Measurements from ENCODE around the gene PEAK1.
"Not testable (repeated sequence)": the region's sequence is repeated elsewhere in the genome, so short reads cannot be mapped to it uniquely, and the experiment has no call there.

Gene PEAK1

DNA sequence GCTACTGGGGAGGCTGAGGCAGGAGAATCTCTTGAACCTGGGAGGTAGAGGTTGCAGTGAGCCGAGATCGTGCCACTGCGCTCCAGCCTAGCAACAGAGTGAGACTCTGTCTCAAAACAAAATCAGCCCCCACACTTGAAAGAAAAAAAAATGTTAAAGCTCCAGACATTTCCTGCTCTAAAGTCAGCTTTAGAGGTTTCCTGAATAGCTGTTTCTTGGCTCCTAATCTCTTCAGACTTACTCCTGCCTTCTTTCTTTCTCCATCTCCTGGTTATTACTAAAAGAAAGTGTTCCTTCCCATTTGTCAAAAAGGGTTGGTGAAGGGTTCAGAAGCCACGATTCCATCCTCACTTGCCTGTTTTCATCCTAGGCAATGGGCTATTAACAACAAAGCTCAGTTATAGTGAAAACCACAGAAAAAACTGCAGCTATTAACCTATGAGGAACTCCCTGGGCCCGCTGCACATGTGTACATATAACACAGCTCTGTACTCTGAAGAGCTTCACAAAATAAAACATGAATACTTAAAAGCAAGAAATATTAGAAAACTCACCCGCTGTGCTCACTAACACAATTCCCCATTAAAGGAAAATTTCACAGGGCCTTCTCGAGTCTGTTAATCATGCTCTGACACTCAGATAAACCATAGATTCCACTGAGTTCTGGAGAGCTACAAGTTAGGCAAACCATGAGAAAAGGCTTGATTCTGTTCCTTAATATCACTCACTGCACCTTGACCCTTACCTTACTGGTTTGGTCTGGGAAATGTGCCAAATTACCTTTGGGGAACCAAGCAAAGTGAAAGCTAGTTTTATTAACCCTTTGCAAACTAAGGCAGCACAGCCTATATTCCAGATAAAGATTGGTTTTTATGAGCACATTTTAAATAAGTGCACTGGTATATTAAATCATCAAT, 259.1 kb downstream of the PEAK1 start:
- peaks cover 0 to 4% of the 10 kb centered on the region in 2 experiments for H3K4me1 ChIP-seq (ENCODE audit: control insufficient read depth in 1 of 2, insufficient read depth in 2 of 2, low read length in 2 of 2)
- H3K14ac ChIP-seq (ENCODE audit: low read length): no peak overlapping the region
- H3K9me3 ChIP-seq (ENCODE audit: insufficient read depth, low read depth, low read length): no peaks in the 10 kb centered on the region
- H4K8ac ChIP-seq (ENCODE audit: low read depth, low read length): no peak overlapping the region
- no peak overlapping the region for H2BK120ac ChIP-seq (ENCODE audit: insufficient read depth, low read length, poor library complexity)
- H3K79me2 ChIP-seq (ENCODE audit: control insufficient read depth, insufficient read depth, low read length, poor library complexity): no peaks in the 10 kb centered on the region
- H3K23ac ChIP-seq (ENCODE audit: low read length): no peak overlapping the region
- H2BK5ac ChIP-seq (ENCODE audit: low read depth, low read length, poor library complexity): no peak overlapping the region
- no peak overlapping the region for H2AFZ ChIP-seq (ENCODE audit: insufficient read depth, low read length, poor library complexity)
- no peak overlapping the region for H4K12ac ChIP-seq (ENCODE audit: low read depth, low read length)
- no peak overlapping the region for H3K9ac ChIP-seq (ENCODE audit: low read length)
- no peak overlapping the region for H3K4me2 ChIP-seq (ENCODE audit: low read length)
- no peak overlapping the region for H4K91ac ChIP-seq (ENCODE audit: low read depth, low read length)
- peaks cover 0 to 5% of the 10 kb centered on the region in 2 experiments for H3K36me3 ChIP-seq (ENCODE audit: control insufficient read depth in 1 of 2, insufficient read depth in 2 of 2, low read length in 2 of 2)
- no peak for DNase-seq
- H2BK12ac ChIP-seq (ENCODE audit: low read length): no peak overlapping the region
- no CpG with 5 or more reads among the region's 7 CpGs for WGBS (ENCODE audit: extremely low coverage, insufficient coverage, insufficient read length)
- no peak overlapping the region for H2AK5ac ChIP-seq (ENCODE audit: low read length)
- no peaks in the 10 kb centered on the region for H3K27me3 ChIP-seq (ENCODE audit: insufficient read depth, low read length)
- no peaks in the 10 kb centered on the region for H3K79me1 ChIP-seq (ENCODE audit: low read length)
- H3K4ac ChIP-seq (ENCODE audit: low read depth, low read length): no peak overlapping the region
- no peak overlapping the region for H3K18ac ChIP-seq (ENCODE audit: low read length)
- peak overlapping the region; percentile 44 for H3K27ac ChIP-seq (ENCODE audit: low read depth, low read length)
- no peak overlapping the region for H3K4me3 ChIP-seq (ENCODE audit: low read depth, low read length)

DNA sequence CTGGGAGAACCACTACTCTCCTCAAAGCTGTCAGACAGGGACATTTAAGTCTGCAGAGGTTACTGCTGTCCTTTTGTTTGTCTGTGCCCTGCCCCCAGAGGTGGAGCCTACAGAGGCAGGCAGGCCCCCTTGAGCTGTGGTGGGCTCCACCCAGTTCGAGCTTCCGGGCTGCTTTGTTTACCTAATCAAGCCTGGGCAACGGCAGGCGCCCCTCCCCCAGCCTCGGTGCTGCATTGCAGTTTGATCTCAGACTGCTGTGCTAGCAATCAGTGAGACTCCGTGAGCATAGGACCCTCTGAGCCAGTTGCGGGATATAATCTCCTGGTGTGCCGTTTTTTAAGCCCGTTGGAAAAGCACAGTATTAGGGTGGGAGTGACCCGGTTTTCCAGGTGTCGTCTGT, 263.9 kb downstream of the PEAK1 start:
- H2BK120ac ChIP-seq (ENCODE audit: insufficient read depth, low read length, poor library complexity); H3K9me3 ChIP-seq (ENCODE audit: insufficient read depth, low read depth, low read length); H3K4me2 ChIP-seq (ENCODE audit: low read length); H4K8ac ChIP-seq (ENCODE audit: low read depth, low read length); H3K79me2 ChIP-seq (ENCODE audit: control insufficient read depth, insufficient read depth, low read length, poor library complexity); H3K36me3 ChIP-seq (ENCODE audit: control insufficient read depth in 1 of 2, insufficient read depth in 2 of 2, low read length in 2 of 2); H3K27ac ChIP-seq (ENCODE audit: low read depth, low read length); H3K27me3 ChIP-seq (ENCODE audit: insufficient read depth, low read length); DNase-seq; H2AK5ac ChIP-seq (ENCODE audit: low read length); H3K4me3 ChIP-seq (ENCODE audit: low read depth, low read length); H2AFZ ChIP-seq (ENCODE audit: insufficient read depth, low read length, poor library complexity); H2BK12ac ChIP-seq (ENCODE audit: low read length); H3K18ac ChIP-seq (ENCODE audit: low read length); H2BK5ac ChIP-seq (ENCODE audit: low read depth, low read length, poor library complexity); H3K23ac ChIP-seq (ENCODE audit: low read length); H3K4me1 ChIP-seq (ENCODE audit: control insufficient read depth in 1 of 2, insufficient read depth in 2 of 2, low read length in 2 of 2); H3K9ac ChIP-seq (ENCODE audit: low read length); H4K91ac ChIP-seq (ENCODE audit: low read depth, low read length); H3K79me1 ChIP-seq (ENCODE audit: low read length); H4K12ac ChIP-seq (ENCODE audit: low read depth, low read length); H3K14ac ChIP-seq (ENCODE audit: low read length); H3K4ac ChIP-seq (ENCODE audit: low read depth, low read length): not testable (repeated sequence)
- no CpG with 5 or more reads among the region's 11 CpGs for WGBS (ENCODE audit: extremely low coverage, insufficient coverage, insufficient read length)

DNA sequence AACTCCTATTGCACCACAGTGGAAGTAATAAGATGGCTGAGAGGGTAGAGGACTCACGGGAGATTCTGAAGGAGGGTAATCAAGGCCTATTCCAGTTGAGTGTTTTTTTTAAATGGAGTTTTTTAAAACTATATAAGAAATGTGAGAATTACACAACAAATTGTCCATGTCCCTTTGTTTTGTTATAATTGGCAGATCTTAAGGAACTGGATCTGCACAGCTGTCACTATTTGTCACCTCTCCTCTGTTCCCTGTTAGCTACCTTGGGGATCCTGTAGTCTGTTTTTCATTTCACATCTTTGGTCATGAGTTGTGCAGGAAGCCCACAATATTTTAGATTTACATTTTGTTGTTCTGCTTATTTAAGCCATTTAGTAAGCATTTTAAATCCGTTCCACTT, 271.7 kb downstream of the PEAK1 start:
- Histone ChIP-seq H3K23ac (ENCODE audit: low read length) (no peak overlapping the region), H3K9ac (ENCODE audit: low read length) (no peak overlapping the region), H3K79me1 (ENCODE audit: low read length) (peaks cover 12% of the 10 kb centered on the region), H2AK5ac (ENCODE audit: low read length) (no peak overlapping the region), H3K18ac (ENCODE audit: low read length) (no peak overlapping the region), H2BK12ac (ENCODE audit: low read length) (no peak overlapping the region), H4K8ac (ENCODE audit: low read depth, low read length) (no peak overlapping the region), H4K91ac (ENCODE audit: low read depth, low read length) (no peak overlapping the region), H3K4ac (ENCODE audit: low read depth, low read length) (no peak overlapping the region), H3K27me3 (ENCODE audit: insufficient read depth, low read length) (no peaks in the 10 kb centered on the region), H2AFZ (ENCODE audit: insufficient read depth, low read length, poor library complexity) (no peak overlapping the region), H4K12ac (ENCODE audit: low read depth, low read length) (no peak overlapping the region), H2BK120ac (ENCODE audit: insufficient read depth, low read length, poor library complexity) (no peak overlapping the region), H3K4me2 (ENCODE audit: low read length) (no peak overlapping the region), H3K14ac (ENCODE audit: low read length) (no peak overlapping the region), H3K79me2 (ENCODE audit: control insufficient read depth, insufficient read depth, low read length, poor library complexity) (no peaks in the 10 kb centered on the region), H3K27ac (ENCODE audit: low read depth, low read length) (no peak overlapping the region), H3K36me3 (ENCODE audit: control insufficient read depth in 1 of 2, insufficient read depth in 2 of 2, low read length in 2 of 2) (no peaks in the 10 kb centered on the region), H3K4me3 (ENCODE audit: low read depth, low read length) (no peak overlapping the region), H3K4me1 (ENCODE audit: control insufficient read depth in 1 of 2, insufficient read depth in 2 of 2, low read length in 2 of 2) (peaks cover 8 to 18% of the 10 kb centered on the region in 2 experiments), H3K9me3 (ENCODE audit: insufficient read depth, low read depth, low read length) (no peaks in the 10 kb centered on the region), H2BK5ac (ENCODE audit: low read depth, low read length, poor library complexity) (no peak overlapping the region)
- no CpG with 5 or more reads among the region's 2 CpGs for WGBS (ENCODE audit: extremely low coverage, insufficient coverage, insufficient read length)
- DNase-seq: no peak

DNA sequence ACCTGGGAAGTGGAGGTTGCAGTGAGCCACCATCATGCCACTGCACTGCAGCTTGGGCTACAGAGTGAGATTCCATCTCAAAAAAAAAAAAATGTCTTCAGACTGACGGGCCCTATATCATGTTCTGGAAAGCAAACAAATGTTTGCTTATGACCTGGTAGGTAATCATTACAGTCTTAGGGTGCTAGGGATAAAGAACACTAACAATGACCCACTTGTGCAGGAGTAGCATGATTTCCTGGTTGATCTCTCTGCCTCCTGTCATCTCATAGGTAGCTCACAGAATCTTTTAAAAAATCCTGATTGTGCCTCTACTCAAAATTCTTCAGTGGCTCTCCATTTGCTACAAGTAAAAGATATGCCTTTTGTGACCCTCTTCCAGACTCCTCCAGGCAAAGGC, 274.5 kb downstream of the PEAK1 start:
- Histone ChIP-seq H2AFZ (ENCODE audit: insufficient read depth, low read length, poor library complexity) (no peak overlapping the region), H4K91ac (ENCODE audit: low read depth, low read length) (peak overlapping the region; percentile 70), H3K9me3 (ENCODE audit: insufficient read depth, low read depth, low read length) (no peaks in the 10 kb centered on the region), H3K4me3 (ENCODE audit: low read depth, low read length) (no peak overlapping the region), H3K14ac (ENCODE audit: low read length) (no peak overlapping the region), H2BK12ac (ENCODE audit: low read length) (peak overlapping the region; percentile 73), H4K12ac (ENCODE audit: low read depth, low read length) (no peak overlapping the region), H2BK5ac (ENCODE audit: low read depth, low read length, poor library complexity) (peak overlapping the region; percentile 85), H3K18ac (ENCODE audit: low read length) (peak overlapping the region; percentile 23), H3K79me2 (ENCODE audit: control insufficient read depth, insufficient read depth, low read length, poor library complexity) (no peaks in the 10 kb centered on the region), H4K8ac (ENCODE audit: low read depth, low read length) (no peak overlapping the region), H2AK5ac (ENCODE audit: low read length) (no peak overlapping the region), H3K27me3 (ENCODE audit: insufficient read depth, low read length) (no peaks in the 10 kb centered on the region), H3K9ac (ENCODE audit: low read length) (no peak overlapping the region), H2BK120ac (ENCODE audit: insufficient read depth, low read length, poor library complexity) (peak overlapping the region; percentile 72), H3K4me1 (ENCODE audit: control insufficient read depth in 1 of 2, insufficient read depth in 2 of 2, low read length in 2 of 2) (peaks cover 12 to 18% of the 10 kb centered on the region in 2 experiments), H3K79me1 (ENCODE audit: low read length) (peaks cover 12% of the 10 kb centered on the region), H3K36me3 (ENCODE audit: control insufficient read depth in 1 of 2, insufficient read depth in 2 of 2, low read length in 2 of 2) (no peaks in the 10 kb centered on the region), H3K4ac (ENCODE audit: low read depth, low read length) (no peak overlapping the region), H3K23ac (ENCODE audit: low read length) (no peak overlapping the region), H3K4me2 (ENCODE audit: low read length) (no peak overlapping the region), H3K27ac (ENCODE audit: low read depth, low read length) (peak overlapping the region; percentile 92)
- no CpG with 5 or more reads among the region's 1 CpG for WGBS (ENCODE audit: extremely low coverage, insufficient coverage, insufficient read length)
- no peak for DNase-seq

All from trophoblast cell (in vitro differentiated cells and primary cell).